ENCODE results near the gene GPR179.

DNA sequence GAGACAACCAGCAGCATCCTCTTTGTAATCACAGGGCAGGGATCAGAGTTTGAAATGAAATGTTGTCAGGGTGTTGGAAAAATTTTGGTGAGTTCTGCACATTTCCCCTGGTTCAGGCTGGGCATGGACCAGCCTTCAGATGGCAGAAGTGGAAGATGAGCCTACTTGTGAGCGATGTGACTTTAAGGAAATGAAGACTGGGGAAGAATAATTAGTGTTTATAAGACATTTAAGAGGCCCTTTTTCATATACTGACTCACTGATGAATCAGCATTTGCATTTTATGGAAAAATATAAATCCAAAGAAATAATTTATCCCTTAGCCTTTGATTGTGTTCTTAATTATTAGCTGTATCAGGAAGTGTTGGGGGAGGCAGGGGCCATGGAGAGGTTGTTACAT is 20.9 kb downstream of the GPR179 start:
- TF ChIP-seq CTCF (IDR thresholded peaks at IDR 0.05), result no peak
- TF ChIP-seq POLR2A (IDR thresholded peaks at IDR 0.05), result no peak
